Activated B cell treated with CpG ODN at 0.5 μM for 24 hours (primary cell): ENCODE data around the gene ANKRD65. TPM values are rescaled to one million over a fixed set of nuclear protein-coding genes. Genes with fewer than 3 reads are reported as not detected.
"Not testable (repeated sequence)": the region's sequence is repeated elsewhere in the genome, so short reads cannot be mapped to it uniquely, and the experiment has no call there.

Experiments
- ATAC-seq: fragments of 200-7000 bp; cut with Tn5 transposase; one replicate; pipeline ENCODE4 v1.10.0; 2021; ENCODE audit warnings: low read depth, mild to moderate bottlenecking, moderate library complexity
- CTCF ChIA-PET: fragments of 350-600 bp; sonication (Branson Sonifier 250); formaldehyde crosslinking; loops from one replicate; lab custom pipeline; 2021; ENCODE audit warnings: antibody characterized with exemption; lab: Charles Lee
- POLR2A ChIA-PET: fragments of 350-600 bp; sonication (Branson Sonifier 250); formaldehyde crosslinking; loops from one replicate; lab custom pipeline; 2021; ENCODE audit warnings: antibody characterized with exemption; lab: Charles Lee
- DNase-seq: peaks from one replicate; pipeline ENCODE4 v3.0.0; 2022
- H3K27ac Mint-ChIP-seq: one replicate; pipeline ENCODE4 v1.8.0; 2020; ENCODE audit warnings: mixed read lengths
- H3K27me3 Mint-ChIP-seq: one replicate; pipeline ENCODE4 v1.8.0; 2021; ENCODE audit warnings: mixed read lengths
- H3K36me3 Mint-ChIP-seq: one replicate; pipeline ENCODE4 v1.8.0; 2021; ENCODE audit warnings: low read depth, mixed read lengths
- H3K4me1 Mint-ChIP-seq: one replicate; pipeline ENCODE4 v1.8.0; 2021; ENCODE audit warnings: mixed read lengths
- H3K4me3 Mint-ChIP-seq: one replicate; pipeline ENCODE4 v1.8.0; 2020; ENCODE audit warnings: mild to moderate bottlenecking, mixed read lengths
- H3K9me3 Mint-ChIP-seq: one replicate; pipeline ENCODE4 v1.8.0; 2020; ENCODE audit warnings: mixed read lengths
- CTCF ChIP-seq: fragments of 200-600 bp; IDR thresholded peaks from one replicate; pipeline ENCODE4 v1.8.0; 2022; ENCODE audit warnings: antibody characterized with exemption, mild to moderate bottlenecking
- intact Hi-C: fragments of 100-400 bp; cut with micrococcal nuclease; formaldehyde crosslinking; loops from one replicate; pipeline ENCODE4 v1.15.1; 2024
- total RNA-seq: library from RNA; stranded (reverse); gene quantifications from 2 replicates; pipeline ENCODE4 v1.2.3, GENCODE V29; 2022

The ANKRD65 gene
- total RNA-seq, 1 donor from 2014 or later = 0.13 TPM

- POLR2A ChIA-PET = no interaction called here
- H3K4me3 Mint-ChIP-seq = no peak overlapping the region
These were observed 1.0 kb downstream of the ANKRD65 start for GRCh38 chr1:1419813-1420653.

GRCh38 chr1:1419363-1419812 lies 1.7 kb downstream of the ANKRD65 start:
- Mint-ChIP-seq H3K9me3 (no peaks in the 10 kb centered on the region), H3K4me1 (peaks cover 1% of the 10 kb centered on the region), H3K36me3 (no peaks in the 10 kb centered on the region), H3K4me3 (no peak overlapping the region), H3K27ac (no peak overlapping the region), H3K27me3 (peaks cover 9% of the 10 kb centered on the region)
- ChIA-PET CTCF (no interaction called here), POLR2A (no interaction called here)
- intact Hi-C loops = no loop called here
- ATAC-seq (no peak), DNase-seq (no peak)
- TF ChIP-seq CTCF = no peak

More at GRCh38 chr1:1419813-1420653, 1.0 kb downstream of the ANKRD65 start:
- DNase-seq (no peak), ATAC-seq (peak; percentile 42)
- Mint-ChIP-seq H3K27me3 (peaks cover 12% of the 10 kb centered on the region), H3K4me1 (peaks cover 1% of the 10 kb centered on the region), H3K36me3 (no peaks in the 10 kb centered on the region), H3K27ac (no peak overlapping the region), H3K9me3 (no peaks in the 10 kb centered on the region)
- TF ChIP-seq CTCF = no peak
- CTCF ChIA-PET = no interaction called here
- intact Hi-C loops = no loop called here

- Mint-ChIP-seq H3K4me3 (no peak overlapping the region), H3K27ac (no peak overlapping the region), H3K9me3 (no peaks in the 10 kb centered on the region), H3K27me3 (peaks cover 9% of the 10 kb centered on the region), H3K4me1 (peaks cover 1% of the 10 kb centered on the region), H3K36me3 (no peaks in the 10 kb centered on the region)
- TF ChIP-seq CTCF = no peak
- intact Hi-C loops = no loop called here
- CTCF ChIA-PET = no interaction called here
- no peak for DNase-seq
- ATAC-seq = no peak
- POLR2A ChIA-PET = no interaction called here
These were observed 2.4 kb downstream of the ANKRD65 start for GRCh38 chr1:1418464-1419362.

GRCh38 chr1:1417825-1418463 lies 3.1 kb downstream of the ANKRD65 start:
- ATAC-seq, H3K9me3 Mint-ChIP-seq, H3K27ac Mint-ChIP-seq, DNase-seq, H3K36me3 Mint-ChIP-seq, H3K27me3 Mint-ChIP-seq, CTCF ChIA-PET, POLR2A ChIA-PET, H3K4me1 Mint-ChIP-seq, H3K4me3 Mint-ChIP-seq, intact Hi-C loops: not testable (repeated sequence)

GRCh38 chr1:1417396-1417795 lies 3.7 kb downstream of the ANKRD65 start:
- CTCF ChIA-PET, H3K9me3 Mint-ChIP-seq, ATAC-seq, H3K36me3 Mint-ChIP-seq, H3K27me3 Mint-ChIP-seq, H3K27ac Mint-ChIP-seq, POLR2A ChIA-PET, H3K4me1 Mint-ChIP-seq, DNase-seq, H3K4me3 Mint-ChIP-seq, intact Hi-C loops: not testable (repeated sequence)
